Suprapubic skin (tissue), 4 donors: ENCODE results near the gene SGK2.

Source experiments
- CTCF ChIP-seq, 2 donors: fragments of 200-600 bp in 1 of 2; fragments of 450-650 bp in 1 of 2; sonication (generic) in 1 of 2; IDR thresholded peaks; one replicate each; pipeline ENCODE4 v1.5.1; 2016 to 2019; ENCODE audit warnings: antibody characterized with exemption in 2 of 2, mild to moderate bottlenecking in 1 of 2, moderate library complexity in 1 of 2
- POLR2A ChIP-seq, 2 donors: fragments of 450-650 bp; IDR thresholded peaks; one replicate each; pipeline ENCODE4 v1.6.1; 2017; ENCODE audit warnings: antibody characterized with exemption in 2 of 2, mild to moderate bottlenecking in 2 of 2, moderate library complexity in 2 of 2
- POLR2AphosphoS5 ChIP-seq, 3 donors: sonication (generic); formaldehyde crosslinking; IDR thresholded peaks; one replicate each; pipeline ENCODE4 v1.6.1; 2017; ENCODE audit warnings: antibody characterized with exemption in 3 of 3

GRCh38 chr20:43605715-43606114, 46.9 kb downstream of the SGK2 start:
- TF ChIP-seq CTCF (IDR thresholded peaks at IDR 0.05) (no peak), POLR2AphosphoS5 (IDR thresholded peaks at IDR 0.05) (no peak), POLR2A (IDR thresholded peaks at IDR 0.05) (no peak)
